Right renal pelvis (tissue), 4 donors: ENCODE results near the gene SCG2. TPM values are rescaled to one million over a fixed set of nuclear protein-coding genes. Genes with fewer than 3 reads are reported as not detected.
"Not testable (repeated sequence)": the region's sequence is repeated elsewhere in the genome, so short reads cannot be mapped to it uniquely, and the experiment has no call there.

Experiments used
- DNase-seq, 4 donors: peaks; one replicate each; pipeline ENCODE4 v3.0.0-alpha.2; 2013; ENCODE audit warnings: low read depth in 4 of 4, low spot score in 3 of 4, missing footprints in 1 of 4
- polyA plus RNA-seq, 4 donors: library from polyadenylated mRNA; unstranded; fragments of 120-200 nt; gene quantifications; one replicate each; pipeline ENCODE4 v1.2.1, GENCODE V29; 2013; ENCODE audit not compliant: insufficient read length in 4 of 4

Gene SCG2
- polyA plus RNA-seq, 4 donors, result 0.35 to 1.8 (median 0.54) TPM

DNA sequence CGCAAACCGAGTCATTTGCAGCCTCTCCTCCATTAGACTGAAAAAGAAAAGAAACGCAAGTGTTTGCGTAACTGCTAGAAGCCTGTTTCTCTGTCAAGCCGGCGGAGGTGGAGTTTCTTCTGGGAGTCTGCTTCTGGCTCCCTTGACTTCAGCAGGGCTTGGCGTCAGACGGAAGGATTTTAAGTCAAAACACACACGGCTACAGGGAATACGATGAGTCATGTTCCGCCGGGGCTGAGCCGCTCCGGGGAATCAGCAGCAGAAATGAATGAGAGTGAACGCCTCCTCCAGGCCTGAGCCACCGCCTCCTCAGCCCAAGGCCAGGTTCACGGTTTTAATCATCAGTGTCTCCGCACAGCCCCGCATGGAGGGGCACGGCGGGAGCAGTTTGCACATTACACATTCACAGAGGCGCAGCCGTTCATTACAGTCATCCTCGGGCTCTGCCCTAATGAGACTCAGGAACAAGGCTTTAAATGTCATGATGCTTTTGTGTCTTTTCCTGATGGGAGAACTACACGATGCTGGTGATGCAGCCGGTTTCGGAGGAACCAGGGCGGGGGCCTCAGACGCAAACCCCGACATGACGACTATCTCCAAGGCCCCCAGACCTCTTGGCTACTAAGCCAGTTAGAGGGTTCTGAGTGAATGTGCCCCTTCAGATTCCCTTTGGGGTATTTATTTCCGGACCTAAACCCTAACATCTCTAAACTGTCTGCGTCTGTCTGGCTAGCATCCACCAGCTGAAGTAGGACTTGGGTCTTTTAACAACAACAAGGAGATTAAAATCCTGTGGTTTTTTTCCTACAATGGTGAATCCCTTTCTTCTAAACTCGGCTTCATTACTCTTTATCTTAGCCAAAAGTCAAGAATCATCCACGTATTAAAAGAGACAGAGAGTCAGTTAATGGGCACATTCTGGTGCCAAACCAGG lies 11.1 kb upstream of the SCG2 start:
- peak; percentile 41 to 59 (median 53) for DNase-seq

DNA sequence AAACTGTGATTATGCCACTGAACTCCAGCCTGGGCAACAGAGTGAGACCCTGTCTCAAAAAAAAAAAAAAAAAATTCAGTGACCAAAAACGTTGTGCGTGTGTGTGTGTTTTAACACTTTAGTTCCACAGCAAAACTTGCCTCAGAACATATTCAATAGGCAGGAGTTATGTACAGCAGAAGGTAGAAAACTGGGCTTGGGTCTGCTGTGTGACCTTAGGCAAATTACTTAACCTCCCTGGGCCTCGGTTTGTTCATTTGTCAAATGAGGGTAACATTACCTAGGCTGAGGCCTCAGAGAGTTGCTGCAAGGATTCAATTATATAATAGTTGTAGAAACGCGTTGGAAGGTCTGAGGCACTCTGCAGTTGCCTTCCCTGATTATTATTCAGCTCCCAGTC lies 10.3 kb upstream of the SCG2 start:
- DNase-seq, result no peak

DNA sequence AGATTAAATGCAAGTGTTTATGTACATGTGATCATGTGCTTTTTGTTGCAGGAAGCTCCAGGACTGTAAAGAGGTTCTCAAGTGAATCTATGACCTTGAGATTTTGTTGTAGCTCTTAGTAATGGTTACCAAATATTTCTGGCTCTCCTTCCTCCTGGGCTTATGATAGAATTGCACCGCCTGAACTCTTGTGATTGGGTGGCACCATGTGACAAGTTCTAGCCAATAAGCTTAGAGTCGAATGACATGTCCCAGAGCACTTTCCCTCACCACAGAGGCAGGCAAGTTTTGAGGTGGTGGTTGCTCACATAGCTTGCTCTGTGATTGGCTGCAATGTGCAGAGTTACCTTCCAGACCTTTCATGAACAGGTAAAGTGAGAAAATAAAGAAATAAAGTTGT lies 8.9 kb upstream of the SCG2 start:
- DNase-seq, result no peak

GRCh38 chr2:223607476-223607875 lies 5.3 kb upstream of the SCG2 start:
- DNase-seq, result no peak

GRCh38 chr2:223606946-223607345 lies 4.8 kb upstream of the SCG2 start:
- no peak for DNase-seq

- DNase-seq, result no peak
These were observed 2.1 kb upstream of the SCG2 start for GRCh38 chr2:223604231-223604630.

DNA sequence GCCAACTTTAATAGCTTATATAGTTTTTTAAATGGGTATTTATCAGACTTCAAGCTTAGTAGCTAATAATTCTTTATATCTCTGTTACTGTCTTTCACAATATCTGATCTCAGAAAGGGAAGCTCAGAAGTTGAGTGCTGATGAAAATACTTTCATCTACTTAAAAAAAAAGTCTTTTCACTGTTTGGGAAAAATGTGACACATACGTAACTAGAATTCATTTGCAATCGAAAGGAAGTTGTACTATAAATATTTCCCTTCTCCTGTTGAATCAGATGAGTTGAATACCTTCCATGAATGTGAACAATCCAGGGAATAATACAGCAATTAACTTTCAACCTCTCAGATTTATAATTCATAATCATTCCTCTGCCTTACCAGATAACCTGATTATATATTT lies 811 bp upstream of the SCG2 start:
- DNase-seq, result no peak

- no peak for DNase-seq
These were observed 1.1 kb downstream of the SCG2 start for GRCh38 chr2:223601018-223601417.

DNA sequence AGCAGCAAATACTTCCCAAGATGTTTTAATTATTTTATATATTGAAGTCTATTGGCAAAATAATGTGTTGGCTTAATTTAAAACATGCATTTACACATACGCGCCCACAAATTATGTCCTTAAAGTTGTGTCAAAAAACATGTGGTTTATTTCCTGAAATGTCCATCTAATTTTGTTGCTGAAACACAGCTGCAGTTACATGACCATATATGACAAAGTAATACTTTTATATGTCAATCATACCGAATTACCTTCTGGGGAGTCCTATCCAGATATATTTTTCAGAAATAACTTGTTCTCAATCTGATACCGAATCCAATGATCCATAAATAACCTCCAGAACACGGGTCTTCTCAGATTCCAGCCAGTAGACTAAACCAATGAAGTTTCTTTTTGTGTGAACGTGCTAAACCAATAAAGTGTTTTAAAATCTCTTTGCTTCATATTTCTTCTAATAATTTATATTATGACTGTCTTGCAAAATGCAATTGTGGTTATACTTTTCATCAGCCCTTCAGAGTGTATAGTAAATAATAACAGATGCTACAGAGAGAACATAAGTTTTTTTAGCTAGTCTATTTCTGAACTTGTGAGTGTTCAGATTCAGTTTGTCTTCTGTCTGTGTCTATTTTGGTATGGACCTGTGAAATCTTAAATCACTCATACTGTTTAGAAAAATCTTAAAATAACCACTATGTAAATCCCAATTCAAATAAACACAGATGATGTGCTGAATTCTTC lies 2.4 kb downstream of the SCG2 start:
- no peak for DNase-seq

GRCh38 chr2:223598994-223599639 lies 3.0 kb downstream of the SCG2 start:
- DNase-seq, result no peak

DNA sequence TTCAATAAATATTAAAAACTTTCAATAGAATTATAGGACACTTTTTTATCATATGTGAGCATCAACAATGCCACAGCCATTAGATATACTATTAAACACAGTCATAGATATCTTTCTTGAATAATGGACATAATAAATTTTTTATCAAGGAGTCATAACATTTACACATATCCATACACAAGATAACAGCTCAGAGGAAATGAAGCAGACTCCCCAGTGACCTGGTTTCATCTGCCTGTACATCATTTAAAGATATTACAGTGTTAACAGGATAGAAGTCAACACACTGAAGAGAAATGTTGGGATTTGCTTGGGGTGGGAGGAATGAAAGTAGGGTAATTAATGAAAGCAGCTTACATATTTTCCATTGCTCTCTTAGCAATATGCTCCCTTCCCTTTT lies 5.1 kb downstream of the SCG2 start:
- DNase-seq, result no peak

GRCh38 chr2:223596208-223596607 lies 6.0 kb downstream of the SCG2 start:
- no peak for DNase-seq

DNA sequence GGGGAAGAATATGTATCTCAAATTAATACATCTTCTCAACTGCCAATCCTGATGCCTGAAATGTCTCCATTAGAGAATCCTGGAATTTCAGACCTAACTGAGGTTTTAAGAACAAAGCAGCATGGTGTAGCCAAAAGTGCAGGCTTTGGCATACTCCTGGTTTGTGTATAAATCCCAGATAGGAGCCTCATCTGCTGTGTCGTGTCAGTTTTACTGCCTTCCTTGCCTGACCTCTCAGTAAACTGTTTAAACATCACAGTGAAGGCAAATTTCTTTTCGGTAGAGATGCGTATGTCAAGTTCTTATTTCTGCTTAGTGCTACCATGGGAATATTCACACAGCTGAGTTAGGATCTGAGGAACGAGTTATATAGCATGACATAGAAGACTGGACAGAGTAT lies 7.3 kb downstream of the SCG2 start:
- DNase-seq, result no peak

- DNase-seq, result no peak
These were observed 7.9 kb downstream of the SCG2 start for GRCh38 chr2:223594259-223594658.

GRCh38 chr2:223592689-223593088 lies 9.5 kb downstream of the SCG2 start:
- DNase-seq, result not testable (repeated sequence)

DNA sequence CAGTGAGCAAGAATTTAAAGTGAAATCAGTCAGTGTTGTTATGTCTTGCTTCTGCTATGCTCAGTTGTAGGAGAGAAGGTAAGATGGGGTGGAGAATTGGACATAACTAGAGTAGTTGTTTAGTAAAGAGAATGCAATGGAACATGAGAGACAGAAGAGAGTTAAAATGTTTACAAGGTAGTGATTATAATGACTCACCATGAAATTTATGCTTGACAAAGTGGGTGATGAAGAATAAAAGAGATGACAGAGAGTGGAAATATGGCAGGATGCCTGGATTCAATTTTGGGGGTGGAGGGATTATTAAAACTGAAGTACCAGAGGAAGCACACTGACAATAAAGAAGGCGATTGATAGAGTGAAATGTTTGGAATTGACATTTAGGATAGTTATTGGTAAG lies 10.6 kb downstream of the SCG2 start:
- DNase-seq, result no peak

- DNase-seq, result no peak
These were observed 11.2 kb downstream of the SCG2 start for GRCh38 chr2:223590964-223591363.

DNA sequence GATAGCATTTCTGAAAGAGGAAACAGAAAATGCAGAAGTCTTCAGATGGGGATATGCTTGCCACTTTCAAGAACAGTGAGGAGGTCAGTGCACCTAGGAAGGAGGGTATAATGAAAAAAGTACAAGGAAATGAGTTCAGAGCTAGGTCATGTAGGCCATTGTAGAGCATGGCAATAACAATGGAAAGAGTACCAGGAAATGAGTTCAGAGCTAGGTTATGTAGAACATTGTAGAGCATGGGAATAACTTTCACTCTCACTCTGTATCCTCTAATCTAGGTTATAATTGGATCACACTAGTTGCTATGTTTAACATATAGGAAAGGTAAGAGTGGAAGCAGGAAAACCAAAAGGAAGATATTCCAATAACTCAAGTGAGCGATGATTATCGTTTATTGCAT lies 12.3 kb downstream of the SCG2 start:
- DNase-seq, result no peak

- no peak for DNase-seq
These were observed 13.9 kb downstream of the SCG2 start for GRCh38 chr2:223588251-223588650.

- no peak for DNase-seq
These were observed 14.9 kb downstream of the SCG2 start for GRCh38 chr2:223587301-223587700.

GRCh38 chr2:223586261-223586660 lies 15.9 kb downstream of the SCG2 start:
- no peak for DNase-seq
